H9 (cell line): ENCODE results near the gene NOTCH1. TPM values are rescaled to one million over a fixed set of nuclear protein-coding genes. Genes with fewer than 3 reads are reported as not detected.

Source experiments
- DNase-seq: peaks from one replicate; pipeline ENCODE4 v3.0.0-alpha.2; 2017
- H2AFZ ChIP-seq: one replicate; pipeline ENCODE4 v1.6.1; 2013; ENCODE audit warnings: mild to moderate bottlenecking, low read length, control low read depth, moderate library complexity
- H2AK5ac ChIP-seq: 2 replicates; pipeline ENCODE4 v1.6.1; 2013; ENCODE audit warnings: low read length, control low read depth, mixed read lengths; ENCODE audit not compliant: insufficient read length
- H2BK120ac ChIP-seq: one replicate; pipeline ENCODE4 v1.6.1; 2013; ENCODE audit warnings: low read depth, mild to moderate bottlenecking, low read length, control low read depth, inconsistent platforms; ENCODE audit not compliant: poor library complexity, severe bottlenecking
- H2BK12ac ChIP-seq: 2 replicates; pipeline ENCODE4 v1.6.1; 2013; ENCODE audit warnings: low read length, control low read depth, mixed read lengths, low read depth; ENCODE audit not compliant: insufficient read length
- H2BK15ac ChIP-seq: 2 replicates; pipeline ENCODE4 v1.6.1; 2013; ENCODE audit warnings: low read depth, low read length, control low read depth
- H2BK20ac ChIP-seq: one replicate; pipeline ENCODE4 v1.6.1; 2013; ENCODE audit warnings: low read depth, mild to moderate bottlenecking, low read length, control low read depth, inconsistent platforms; ENCODE audit not compliant: poor library complexity, severe bottlenecking
- H2BK5ac ChIP-seq: 2 replicates; pipeline ENCODE4 v1.6.1; 2013; ENCODE audit warnings: low read length, control low read depth, mixed read lengths; ENCODE audit not compliant: insufficient read length
- H3K14ac ChIP-seq: 2 replicates; pipeline ENCODE4 v1.6.1; 2013; ENCODE audit warnings: low read length, control low read depth; ENCODE audit not compliant: insufficient read depth
- H3K18ac ChIP-seq: 2 replicates; pipeline ENCODE4 v1.6.1; 2013; ENCODE audit warnings: low read depth, mild to moderate bottlenecking, mixed read lengths, low read length, control low read depth; ENCODE audit not compliant: insufficient read length
- H3K23ac ChIP-seq: 2 replicates; pipeline ENCODE4 v1.6.1; 2013; ENCODE audit warnings: low read length, control low read depth, mixed read lengths, low read depth; ENCODE audit not compliant: insufficient read length
- H3K23me2 ChIP-seq: 2 replicates; pipeline ENCODE4 v1.6.1; 2013; ENCODE audit warnings: low read depth, mild to moderate bottlenecking, mixed read lengths, low read length, control low read depth; ENCODE audit not compliant: insufficient read length, poor library complexity, severe bottlenecking
- H3K27ac ChIP-seq: 2 replicates; pipeline ENCODE4 v1.5.1; 2013; ENCODE audit warnings: low read length, control low read depth, mixed read lengths, low read depth; ENCODE audit not compliant: insufficient read length
- H3K27me3 ChIP-seq: 2 replicates; pipeline ENCODE4 v1.6.1; 2013; ENCODE audit warnings: low read length, control low read depth, inconsistent platforms; ENCODE audit not compliant: insufficient read depth
- H3K4ac ChIP-seq: 2 replicates; pipeline ENCODE4 v1.6.1; 2013; ENCODE audit warnings: low read depth, mild to moderate bottlenecking, control low read depth, inconsistent platforms, low read length, moderate library complexity
- H3K4me1 ChIP-seq: 2 replicates; pipeline ENCODE4 v1.6.1; 2013; ENCODE audit warnings: low read length, control low read depth, inconsistent platforms; ENCODE audit not compliant: insufficient read depth
- H3K4me2 ChIP-seq: 2 replicates; pipeline ENCODE4 v1.6.1; 2013; ENCODE audit warnings: low read length, control low read depth, mixed read lengths; ENCODE audit not compliant: insufficient read length, insufficient read depth
- H3K56ac ChIP-seq: 2 replicates; pipeline ENCODE4 v1.6.1; 2013; ENCODE audit warnings: low read depth, mild to moderate bottlenecking, mixed read lengths, low read length, control low read depth; ENCODE audit not compliant: insufficient read length
- H3K79me1 ChIP-seq: 2 replicates; pipeline ENCODE4 v1.6.1; 2013; ENCODE audit warnings: low read depth, mild to moderate bottlenecking, moderate library complexity, low read length, control low read depth, inconsistent platforms; ENCODE audit not compliant: insufficient read depth, poor library complexity, severe bottlenecking
- H3K79me2 ChIP-seq: 2 replicates; pipeline ENCODE4 v1.6.1; 2013; ENCODE audit warnings: low read length, control low read depth, inconsistent platforms; ENCODE audit not compliant: insufficient read depth
- H3K9ac ChIP-seq: 2 replicates; pipeline ENCODE4 v1.6.1; 2013; ENCODE audit warnings: low read length, control low read depth, mixed read lengths; ENCODE audit not compliant: insufficient read length; ENCODE audit errors: extremely low read depth
- H3K9me3 ChIP-seq: one replicate; pipeline ENCODE4 v1.6.1; 2013; ENCODE audit warnings: low read depth, low read length, inconsistent platforms; ENCODE audit not compliant: control insufficient read depth
- H3T11ph ChIP-seq: one replicate; pipeline ENCODE4 v1.6.1; 2013; ENCODE audit warnings: mild to moderate bottlenecking, low read length, control low read depth, inconsistent platforms
- H4K20me1 ChIP-seq: one replicate; pipeline ENCODE4 v1.6.1; 2013; ENCODE audit not compliant: control insufficient read depth, insufficient read length, insufficient read depth
- H4K5ac ChIP-seq: 2 replicates; pipeline ENCODE4 v1.6.1; 2013; ENCODE audit warnings: low read depth, mild to moderate bottlenecking, mixed read lengths, low read length, control low read depth; ENCODE audit not compliant: insufficient read length
- H4K8ac ChIP-seq: replicated peaks from 2 replicates; pipeline ENCODE4 v1.6.1; 2013; ENCODE audit warnings: low read length, control low read depth, mixed read lengths, low read depth; ENCODE audit not compliant: insufficient read length
- H4K91ac ChIP-seq: 2 replicates; pipeline ENCODE4 v1.6.1; 2013; ENCODE audit warnings: low read depth, mild to moderate bottlenecking, moderate library complexity, mixed read lengths, low read length, control low read depth; ENCODE audit not compliant: insufficient read length
- H3K27ac Mint-ChIP-seq, 3 experiments: 2 replicates in 2 of 3; 3 replicates in 1 of 3; pipeline ENCODE4 v1.8.0; 2020 to 2021; ENCODE audit warnings: mixed read lengths in 3 of 3, mild to moderate bottlenecking in 1 of 3, moderate library complexity in 1 of 3
- H3K27me3 Mint-ChIP-seq: 2 replicates; pipeline ENCODE4 v1.8.0; 2021; ENCODE audit warnings: low read depth, mild to moderate bottlenecking, moderate library complexity, mixed read lengths
- H3K36me3 Mint-ChIP-seq, 3 experiments: 2 replicates in 2 of 3; 3 replicates in 1 of 3; pipeline ENCODE4 v1.8.0; 2020 to 2021; ENCODE audit warnings: low read depth in 3 of 3, mixed read lengths in 3 of 3; ENCODE audit not compliant: insufficient read depth in 1 of 3
- H3K4me1 Mint-ChIP-seq, 2 experiments: 2 replicates each; pipeline ENCODE4 v1.8.0; 2020; ENCODE audit warnings: mixed read lengths in 2 of 2
- H3K4me3 Mint-ChIP-seq, 2 experiments: 2 replicates in 1 of 2; 3 replicates in 1 of 2; pipeline ENCODE4 v1.8.0; 2020 to 2021; ENCODE audit warnings: mild to moderate bottlenecking in 2 of 2, mixed read lengths in 2 of 2, moderate library complexity in 1 of 2
- H3K9me3 Mint-ChIP-seq, 2 experiments: 2 replicates in 1 of 2; 3 replicates in 1 of 2; pipeline ENCODE4 v1.8.0; 2020; ENCODE audit warnings: mild to moderate bottlenecking in 2 of 2, mixed read lengths in 2 of 2, moderate library complexity in 1 of 2
- WGBS: extraction: QIAGEN DNeasy Blood & Tissue Kit; methylation state at CpG from one replicate; pipeline ENCODE4 v1.1.7; 2013; ENCODE audit warnings: missing lambda C conversion rate, low lambda C conversion rate, mixed read lengths; ENCODE audit not compliant: insufficient read length; ENCODE audit errors: extremely low coverage; 5-methylcytosine and 5-hydroxymethylcytosine counted together
- total RNA-seq: library from RNA; stranded (reverse); gene quantifications from 2 replicates; pipeline ENCODE4 v1.2.1, GENCODE V29; 2021
- TF ChIP-seq, protein P1 (sequence below): fragments of 200-600 bp; sonication (generic); conservative IDR thresholded peaks from 3 replicates; pipeline ENCODE4 v1.8.0; 2021; ENCODE audit warnings: antibody characterized with exemption, mild to moderate bottlenecking

NOTCH1 gene
- total RNA-seq, 1 experiment from 2014 or later: 71.6 TPM

DNA sequence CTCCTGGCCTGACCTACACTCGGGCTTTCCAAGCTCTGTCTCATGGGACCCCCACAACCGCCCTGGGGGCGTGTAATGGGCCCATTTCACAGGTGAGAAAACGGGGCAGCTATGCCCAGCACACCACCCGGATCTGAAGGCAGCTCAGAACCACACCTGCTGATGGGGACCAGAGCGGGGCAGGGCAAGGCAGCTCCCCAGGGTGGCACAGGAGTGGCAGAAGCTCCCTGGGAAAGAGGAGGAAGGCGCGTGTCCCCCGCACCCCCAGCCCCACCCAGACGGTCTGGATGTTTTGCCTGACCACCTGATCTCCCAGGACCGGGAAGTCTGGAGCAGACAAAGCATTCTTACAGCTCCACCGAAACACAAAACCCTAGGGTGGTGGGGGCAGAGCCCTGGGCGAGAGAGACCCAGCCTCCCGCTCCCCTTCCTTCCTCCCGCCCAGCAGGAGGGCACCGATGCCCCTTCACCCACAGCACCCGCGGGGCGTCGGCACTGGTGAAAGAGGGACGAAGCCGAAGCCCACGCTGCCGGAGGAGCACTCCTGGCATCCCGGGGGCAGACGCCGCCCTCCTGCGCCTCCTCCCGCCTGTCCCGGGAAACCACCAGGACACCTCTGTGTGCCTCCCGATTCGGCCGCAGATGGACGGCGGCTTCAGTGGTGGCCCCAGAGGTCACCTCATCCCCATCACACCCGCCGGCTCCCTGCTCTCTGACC lies 14.5 kb downstream of the NOTCH1 start:
- Histone ChIP-seq H2AFZ (no peak overlapping the region), H3K27ac (no peak overlapping the region), H2BK12ac (no peak overlapping the region), H4K5ac (no peak overlapping the region), H3K4me1 (no peaks in the 10 kb centered on the region), H3K18ac (no peak overlapping the region), H3K9ac (no peak overlapping the region), H2BK120ac (no peak overlapping the region), H3K14ac (no peak overlapping the region), H2BK15ac (no peak overlapping the region), H3K56ac (no peak overlapping the region), H3K27me3 (no peaks in the 10 kb centered on the region), H4K91ac (no peak overlapping the region), H3K9me3 (no peaks in the 10 kb centered on the region), H4K20me1 (no peaks in the 10 kb centered on the region), H3T11ph (no peak overlapping the region), H2BK5ac (no peak overlapping the region), H2AK5ac (no peak overlapping the region), H3K23me2 (no peaks in the 10 kb centered on the region), H3K79me1 (peaks cover 7% of the 10 kb centered on the region), H2BK20ac (no peak overlapping the region), H3K4me2 (no peak overlapping the region), H4K8ac (no peak overlapping the region), H3K23ac (no peak overlapping the region), H3K4ac (no peak overlapping the region), H3K79me2 (peaks cover 2% of the 10 kb centered on the region; the same call in 1 of the 2 replicates)
- Mint-ChIP-seq H3K36me3 (peaks cover 4 to 5% (median 5%) of the 10 kb centered on the region in 3 experiments; a peak in 3 of 7 replicates), H3K9me3 (peaks cover 6 to 8% of the 10 kb centered on the region in 2 experiments), H3K27me3 (no peaks in the 10 kb centered on the region), H3K4me1 (peaks cover 5 to 31% of the 10 kb centered on the region in 2 experiments), H3K4me3 (0 out of 5 replicates have a peak overlapping the region, but pooled peaks of 1 of the 2 experiments have one; percentile 23), H3K27ac (peak overlapping the region; percentile 22 to 90 (median 79); a peak in 5 of 7 replicates)
- TF ChIP-seq, protein P1, sequence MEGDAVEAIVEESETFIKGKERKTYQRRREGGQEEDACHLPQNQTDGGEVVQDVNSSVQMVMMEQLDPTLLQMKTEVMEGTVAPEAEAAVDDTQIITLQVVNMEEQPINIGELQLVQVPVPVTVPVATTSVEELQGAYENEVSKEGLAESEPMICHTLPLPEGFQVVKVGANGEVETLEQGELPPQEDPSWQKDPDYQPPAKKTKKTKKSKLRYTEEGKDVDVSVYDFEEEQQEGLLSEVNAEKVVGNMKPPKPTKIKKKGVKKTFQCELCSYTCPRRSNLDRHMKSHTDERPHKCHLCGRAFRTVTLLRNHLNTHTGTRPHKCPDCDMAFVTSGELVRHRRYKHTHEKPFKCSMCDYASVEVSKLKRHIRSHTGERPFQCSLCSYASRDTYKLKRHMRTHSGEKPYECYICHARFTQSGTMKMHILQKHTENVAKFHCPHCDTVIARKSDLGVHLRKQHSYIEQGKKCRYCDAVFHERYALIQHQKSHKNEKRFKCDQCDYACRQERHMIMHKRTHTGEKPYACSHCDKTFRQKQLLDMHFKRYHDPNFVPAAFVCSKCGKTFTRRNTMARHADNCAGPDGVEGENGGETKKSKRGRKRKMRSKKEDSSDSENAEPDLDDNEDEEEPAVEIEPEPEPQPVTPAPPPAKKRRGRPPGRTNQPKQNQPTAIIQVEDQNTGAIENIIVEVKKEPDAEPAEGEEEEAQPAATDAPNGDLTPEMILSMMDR: no peak
- no CpG with 5 or more reads among the region's 37 CpGs for WGBS
- no peak for DNase-seq
